Glomerular endothelial cell (primary cell): ENCODE results near the gene SMO. TPM values are rescaled to one million over a fixed set of nuclear protein-coding genes. Genes with fewer than 3 reads are reported as not detected.
"Not testable (repeated sequence)": the region's sequence is repeated elsewhere in the genome, so short reads cannot be mapped to it uniquely, and the experiment has no call there.

ENCODE experiments used
- DNase-seq: peaks from one replicate; pipeline ENCODE4 v3.0.0-alpha.2; 2011; ENCODE audit warnings: low read depth, low spot score; ENCODE audit errors: extremely low read depth
- total RNA-seq: library from RNA; depleted of rRNA; stranded (reverse); fragments of >200 nt; gene quantifications from 2 replicates; pipeline ENCODE4 v1.2.3, GENCODE V29; 2015

SMO gene
- total RNA-seq, 1 donor from 2014 or later, result 6.2 TPM

GRCh38 chr7:129227646-129228578 is 39.5 kb downstream of the SMO start:
- DNase-seq, result no peak

GRCh38 chr7:129228633-129229032 is 40.2 kb downstream of the SMO start:
- no peak for DNase-seq

GRCh38 chr7:129231666-129232065 is 43.2 kb downstream of the SMO start:
- DNase-seq, result no peak

- DNase-seq, result no peak
Observed at GRCh38 chr7:129238546-129238945, 50.1 kb downstream of the SMO start.

DNA sequence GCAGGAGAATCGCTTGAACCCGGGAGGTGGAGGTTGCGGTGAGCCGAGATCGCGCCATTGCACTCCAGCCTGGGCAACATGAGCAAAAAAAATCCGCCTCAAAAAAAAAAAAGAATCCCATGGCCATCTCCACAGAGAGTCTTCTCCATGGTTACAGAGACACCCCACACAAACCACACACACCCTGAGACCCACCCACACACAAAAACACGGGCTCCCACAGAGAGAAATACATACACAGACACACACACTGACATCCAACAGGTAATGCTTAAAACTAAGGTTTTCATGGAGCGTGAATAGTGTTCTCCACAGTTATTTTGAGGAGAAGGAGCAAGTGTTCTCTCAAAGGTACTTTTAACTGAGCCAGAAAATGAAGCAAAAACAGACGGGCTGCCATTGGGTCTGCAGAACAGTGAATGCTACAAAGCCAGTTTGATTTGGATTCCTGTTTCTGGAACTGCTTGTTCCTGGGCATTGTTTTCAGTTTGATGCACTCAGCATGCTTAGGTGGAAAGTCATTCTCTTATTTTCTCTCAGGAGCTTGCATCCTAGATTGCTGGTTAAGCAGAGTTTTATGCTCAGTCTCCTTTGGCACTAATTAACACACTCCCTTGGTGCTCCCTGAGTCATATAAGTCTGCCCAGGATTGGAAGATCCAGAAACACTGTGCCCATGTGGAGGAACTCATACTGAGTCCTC is 51.8 kb downstream of the SMO start:
- DNase-seq, result no peak

DNA sequence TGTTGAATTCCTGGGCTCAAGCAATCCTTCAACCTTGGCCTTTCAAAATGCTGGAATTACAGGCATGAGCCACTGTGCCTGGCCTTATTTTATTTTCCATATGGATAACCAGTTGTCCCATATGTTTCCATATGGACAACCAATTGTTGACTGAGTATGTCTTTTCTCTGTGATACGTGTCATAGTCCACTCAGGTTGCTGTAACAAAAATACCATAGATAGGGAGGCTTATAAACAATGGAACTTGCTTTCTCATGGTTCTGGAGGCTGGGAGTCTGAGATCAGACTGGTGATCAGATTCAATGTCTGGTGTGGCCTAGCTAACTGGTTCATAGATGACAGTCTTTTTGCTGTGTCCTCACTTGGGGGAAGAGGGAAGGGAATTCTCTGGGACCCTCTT is 55.8 kb downstream of the SMO start:
- DNase-seq, result no peak

DNA sequence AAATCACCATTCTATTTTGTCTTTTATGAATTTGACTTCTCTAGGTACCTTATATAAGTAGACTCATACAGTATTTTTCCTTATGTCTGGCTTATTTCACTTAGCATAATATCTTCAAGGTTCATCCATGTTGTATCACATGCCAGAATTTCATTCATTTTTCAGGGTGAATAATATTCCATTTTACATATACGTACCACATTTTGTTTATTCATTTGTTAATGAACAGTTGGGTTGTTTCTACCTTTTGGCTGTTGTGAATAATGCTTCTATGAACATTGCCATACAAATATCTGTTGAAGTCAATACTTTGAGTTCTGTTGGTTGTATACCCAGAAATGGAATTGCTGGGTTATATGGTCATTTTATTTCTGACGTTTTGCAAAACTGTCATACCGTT is 57.1 kb downstream of the SMO start:
- DNase-seq, result no peak

DNA sequence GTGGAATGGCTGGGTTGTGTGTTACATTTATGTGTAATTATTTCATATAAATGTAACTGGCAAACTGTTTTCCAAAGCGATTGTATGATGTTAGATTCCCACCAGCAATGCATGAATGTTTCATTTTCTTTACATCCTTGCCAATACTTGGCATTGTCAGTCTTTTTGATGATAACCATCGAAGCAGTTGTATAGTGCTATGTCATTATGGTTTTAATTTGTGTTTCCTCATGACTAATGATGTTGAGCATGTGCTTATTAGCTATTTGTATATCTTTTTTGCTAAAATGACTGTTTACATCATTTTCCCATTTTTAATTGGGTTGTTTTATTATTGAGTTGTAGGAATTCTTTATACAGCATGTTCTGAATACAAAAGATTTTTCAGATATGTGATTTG is 58.7 kb downstream of the SMO start:
- no peak for DNase-seq

DNA sequence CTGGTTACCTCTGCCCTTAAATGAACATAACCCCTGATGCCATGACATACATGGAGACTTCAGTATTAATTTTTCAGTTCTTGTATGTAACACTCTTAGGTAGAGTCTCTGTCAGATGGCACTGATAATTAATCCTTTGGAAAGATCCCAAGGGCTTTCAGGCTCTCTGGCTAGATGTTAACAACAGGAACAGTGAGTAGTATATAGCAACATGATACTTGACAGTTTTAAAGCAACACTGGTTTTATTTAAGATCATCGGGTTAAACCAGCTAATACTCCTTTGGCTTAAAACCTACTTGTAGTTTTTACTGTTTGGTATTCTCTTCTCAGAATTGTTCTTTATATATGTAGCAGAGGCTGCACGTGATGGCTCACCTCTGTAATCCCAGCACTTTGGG is 63.7 kb downstream of the SMO start:
- DNase-seq, result no peak

- not testable (repeated sequence) for DNase-seq
Observed at GRCh38 chr7:129252603-129253002, 64.2 kb downstream of the SMO start.

DNA sequence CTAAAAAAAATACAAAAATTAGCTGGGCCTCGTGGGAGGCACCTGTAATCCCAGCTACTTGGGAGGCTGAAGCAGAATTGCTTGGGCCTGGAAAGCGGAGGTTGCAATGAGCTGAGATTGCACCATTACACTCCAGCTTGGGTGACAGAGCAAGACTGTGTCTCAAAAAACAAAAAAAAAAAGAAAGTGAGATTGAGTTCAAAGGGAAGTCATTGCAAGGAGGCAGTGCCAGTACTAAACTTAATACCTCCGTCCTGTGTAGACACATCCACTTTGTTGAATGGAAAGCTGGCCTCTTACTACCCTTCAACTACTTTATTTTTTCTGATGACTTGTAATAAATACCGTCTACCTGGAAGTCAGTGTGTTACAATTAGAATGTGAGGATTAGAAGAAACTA is 67.4 kb downstream of the SMO start:
- no peak for DNase-seq

GRCh38 chr7:129256221-129256620 is 67.8 kb downstream of the SMO start:
- DNase-seq, result no peak

GRCh38 chr7:129257168-129257567 is 68.7 kb downstream of the SMO start:
- no peak for DNase-seq

- no peak for DNase-seq
Observed at GRCh38 chr7:129258649-129259389, 70.4 kb downstream of the SMO start.

DNA sequence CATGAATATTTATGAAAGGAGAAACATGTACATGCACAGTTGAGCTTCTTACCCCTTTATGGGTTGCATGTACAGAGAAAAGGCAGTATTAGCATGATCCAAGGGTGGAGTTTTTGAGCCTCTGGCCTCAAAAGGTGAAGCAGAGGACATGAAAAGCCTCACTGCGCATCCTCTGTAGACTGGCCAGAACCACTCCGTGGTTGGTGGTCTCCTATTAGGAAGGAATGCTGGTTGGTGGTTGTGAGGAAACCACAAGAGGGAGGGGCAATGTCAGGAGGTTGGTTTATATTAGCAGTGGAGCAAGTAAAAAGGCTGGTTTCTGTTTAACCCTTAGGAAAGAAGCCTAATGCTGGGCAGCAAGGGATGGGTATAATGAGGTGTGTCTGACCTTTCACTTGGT is 73.9 kb downstream of the SMO start:
- no peak for DNase-seq

Other genes starting within 250 kb of the SMO start
- 45.3 and 48.1 TPM in 2 replicates for gene TNPO3, start 133.5 kb upstream of the SMO start, total RNA-seq
- gene TSPAN33, start 43.9 kb upstream of the SMO start, total RNA-seq, result 0.18 and 0.68 TPM in 2 replicates
- 12.1 and 12.4 TPM in 2 replicates for gene AHCYL2, start 36.4 kb downstream of the SMO start, total RNA-seq
- 5.8 and 7.2 TPM in 2 replicates for gene STRIP2, start 245.8 kb downstream of the SMO start, total RNA-seq